ENCODE measurements around the gene P2RY6. TPM values are rescaled to one million over a fixed set of nuclear protein-coding genes. Genes with fewer than 3 reads are reported as not detected.
"Not testable (repeated sequence)": the region's sequence is repeated elsewhere in the genome, so short reads cannot be mapped to it uniquely, and the experiment has no call there.

The P2RY6 gene
- total RNA-seq, 1 experiment from 2014 or later: 0.15 TPM

- H3K4me1 ChIP-seq (ENCODE audit: control insufficient read depth in 1 of 2, insufficient read depth in 2 of 2, low read length in 2 of 2); BruUV-seq (replicated peaks); DNase-seq (ENCODE audit: low read depth, low spot score); H3K27ac ChIP-seq (ENCODE audit: low read depth, low read length); H3K79me2 ChIP-seq (ENCODE audit: insufficient read depth, low read length); RAD21 ChIA-PET (ENCODE audit: low non-redundant PET in 1 of 2, low total read pairs in 2 of 2, uncharacterized antibody in 2 of 2, unreplicated experiment in 2 of 2); H3K4me2 ChIP-seq (ENCODE audit: low read length); H3K9me3 ChIP-seq (ENCODE audit: control insufficient read depth in 1 of 2, insufficient read depth in 1 of 2, low read depth in 1 of 2, low read length in 2 of 2); H4K20me1 ChIP-seq (ENCODE audit: insufficient read depth); ATAC-seq; H3K36me3 ChIP-seq (ENCODE audit: control insufficient read depth in 1 of 2, insufficient read depth in 2 of 2, low read length in 2 of 2); H3K9me2 ChIP-seq (ENCODE audit: insufficient read depth); H3K9ac ChIP-seq (ENCODE audit: low read length); H3K27me3 ChIP-seq (ENCODE audit: insufficient read depth, low read length); intact Hi-C loops (cut with micrococcal nuclease); H3K4me3 ChIP-seq (replicated peaks in 1 of 2; ENCODE audit: low read depth in 1 of 2, low read length in 2 of 2); H2AFZ ChIP-seq (ENCODE audit: low read depth, low read length, poor library complexity, severe bottlenecking); POLR2A ChIA-PET: not testable (repeated sequence)
- CTCF ChIA-PET: interaction anchor here (1.2 kb wide), 1 partner anchor 15 kb away, joined by 8 read pairs; no protein-coding TSS in a partner anchor
Observed at GRCh38 chr11:73274191-73274590, 2.1 kb downstream of the P2RY6 start.

DNA sequence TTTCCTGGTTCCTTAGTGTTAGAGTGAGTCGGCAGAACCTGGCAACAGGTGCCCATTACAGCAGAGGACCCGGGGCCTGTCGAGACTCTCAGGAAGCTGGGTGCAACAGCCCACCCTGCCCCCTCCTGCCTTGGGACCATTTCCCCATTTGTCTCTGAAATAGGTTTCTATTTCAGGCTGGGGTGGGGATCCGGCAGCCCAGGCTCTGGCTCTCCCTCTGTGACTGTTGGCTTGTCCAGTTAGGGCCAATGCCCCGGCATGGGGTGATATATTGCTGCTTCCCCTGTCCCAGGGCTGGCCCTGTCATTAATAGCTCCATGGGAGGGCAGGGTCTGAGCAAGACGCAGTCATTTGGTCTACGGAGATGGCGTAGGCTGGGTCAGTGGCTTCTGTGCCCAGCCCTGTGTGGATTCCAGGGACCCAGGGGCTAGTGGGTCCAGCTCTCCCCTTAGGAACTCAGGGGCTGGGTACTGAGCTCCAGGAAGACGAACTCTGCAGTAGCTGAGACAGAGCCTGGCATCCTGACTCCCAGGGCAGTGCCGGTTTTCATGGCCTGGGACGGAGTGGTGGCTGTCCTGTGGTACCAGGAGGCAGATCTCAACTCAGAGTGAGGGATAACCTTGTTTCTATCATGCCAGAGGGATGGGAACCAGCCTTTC, 2.7 kb downstream of the P2RY6 start:
- H3K4me1 ChIP-seq (ENCODE audit: control insufficient read depth in 1 of 2, insufficient read depth in 2 of 2, low read length in 2 of 2): peaks cover 0 to 9% of the 10 kb centered on the region in 2 experiments; a peak in 2 of 4 replicates
- POLR2A ChIA-PET: no interaction called here
- H3K4me3 ChIP-seq (replicated peaks in 1 of 2; ENCODE audit: low read depth in 1 of 2, low read length in 2 of 2): no peak overlapping the region
- intact Hi-C loops (cut with micrococcal nuclease): no loop called here
- H3K9me3 ChIP-seq (ENCODE audit: control insufficient read depth in 1 of 2, insufficient read depth in 1 of 2, low read depth in 1 of 2, low read length in 2 of 2): no peaks in the 10 kb centered on the region
- no peaks in the 10 kb centered on the region for H3K36me3 ChIP-seq (ENCODE audit: control insufficient read depth in 1 of 2, insufficient read depth in 2 of 2, low read length in 2 of 2)
- no TSS peak for BruUV-seq (replicated peaks)
- no peak overlapping the region for H3K4me2 ChIP-seq (ENCODE audit: low read length)
- H3K9me2 ChIP-seq (ENCODE audit: insufficient read depth): no peaks in the 10 kb centered on the region
- H3K79me2 ChIP-seq (ENCODE audit: insufficient read depth, low read length): no peaks in the 10 kb centered on the region
- H4K20me1 ChIP-seq (ENCODE audit: insufficient read depth): no peaks in the 10 kb centered on the region
- DNase-seq (ENCODE audit: low read depth, low spot score) (no peak), ATAC-seq (no peak)
- RAD21 ChIA-PET (ENCODE audit: low non-redundant PET in 1 of 2, low total read pairs in 2 of 2, uncharacterized antibody in 2 of 2, unreplicated experiment in 2 of 2): no interaction called here
- no peak overlapping the region for H3K27ac ChIP-seq (ENCODE audit: low read depth, low read length)
- TF ChIP-seq, protein P1, sequence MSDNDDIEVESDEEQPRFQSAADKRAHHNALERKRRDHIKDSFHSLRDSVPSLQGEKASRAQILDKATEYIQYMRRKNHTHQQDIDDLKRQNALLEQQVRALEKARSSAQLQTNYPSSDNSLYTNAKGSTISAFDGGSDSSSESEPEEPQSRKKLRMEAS (IDR thresholded peaks at IDR 0.05): no peak
- TF ChIP-seq POLR2A (IDR thresholded peaks at IDR 0.05; ENCODE audit: borderline replicate concordance, extremely low read depth, insufficient read depth, insufficient read length): no peak
- TF ChIP-seq TCF7L2 (IDR thresholded peaks at IDR 0.05; ENCODE audit: borderline replicate concordance, extremely low read depth, insufficient read depth, insufficient read length): no peak
- TF ChIP-seq, protein P2, sequence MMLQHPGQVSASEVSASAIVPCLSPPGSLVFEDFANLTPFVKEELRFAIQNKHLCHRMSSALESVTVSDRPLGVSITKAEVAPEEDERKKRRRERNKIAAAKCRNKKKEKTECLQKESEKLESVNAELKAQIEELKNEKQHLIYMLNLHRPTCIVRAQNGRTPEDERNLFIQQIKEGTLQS (IDR thresholded peaks at IDR 0.05): no peak
- TF ChIP-seq ZBTB33 (IDR thresholded peaks at IDR 0.05; ENCODE audit: extremely low read depth, insufficient replicate concordance, low read length): no peak
- TF ChIP-seq ZFX (IDR thresholded peaks at IDR 0.05): no peak
- TF ChIP-seq CBX3 (IDR thresholded peaks at IDR 0.05; ENCODE audit: low read depth): no peak
- TF ChIP-seq EZH2phosphoT487 (IDR thresholded peaks at IDR 0.05; ENCODE audit: borderline replicate concordance): no peak
- TF ChIP-seq EZH2 (IDR thresholded peaks at IDR 0.05): no peak
- no peak for TF ChIP-seq YY1 (IDR thresholded peaks at IDR 0.05; ENCODE audit: extremely low read depth, insufficient replicate concordance, low read depth, low read length)
- TF ChIP-seq ELF1 (IDR thresholded peaks at IDR 0.05; ENCODE audit: borderline replicate concordance, low read depth): no peak
- no peak for TF ChIP-seq SIN3A (IDR thresholded peaks at IDR 0.05; ENCODE audit: low read depth)
- no peak for TF ChIP-seq SP1 (IDR thresholded peaks at IDR 0.05; ENCODE audit: low read depth)
- no peak overlapping the region for H3K9ac ChIP-seq (ENCODE audit: low read length)
- no peak overlapping the region for H2AFZ ChIP-seq (ENCODE audit: low read depth, low read length, poor library complexity, severe bottlenecking)
- CTCF ChIA-PET: interaction anchor here (1.2 kb wide), 1 partner anchor 14 kb away, joined by 8 read pairs; no protein-coding TSS in a partner anchor
- H3K27me3 ChIP-seq (ENCODE audit: insufficient read depth, low read length): no peaks in the 10 kb centered on the region

Data from HCT116 (cell line).